WTC11 (cell line): Measurements from ENCODE around the gene IRX4. TPM values are rescaled to one million over a fixed set of nuclear protein-coding genes. Genes with fewer than 3 reads are reported as not detected.
"Not testable (repeated sequence)": the region's sequence is repeated elsewhere in the genome, so short reads cannot be mapped to it uniquely, and the experiment has no call there.

ENCODE experiments used
- ATAC-seq: fragments of 200-7000 bp; cut with Tn5 transposase; 2 replicates; pipeline ENCODE4 v1.10.0; 2021; ENCODE audit warnings: mild to moderate bottlenecking, moderate library complexity
- CTCF ChIA-PET: fragments of 300-600 bp; sonication (Branson Sonifier 250); formaldehyde crosslinking; loops from one replicate; lab custom pipeline; 2021; ENCODE audit warnings: antibody characterized with exemption; lab: Charles Lee
- POLR2A ChIA-PET: fragments of 350-600 bp; sonication (Branson Sonifier 250); formaldehyde crosslinking; loops from one replicate; lab custom pipeline; 2021; ENCODE audit warnings: antibody characterized with exemption; lab: Charles Lee
- DNase-seq: peaks from one replicate; pipeline ENCODE4 v3.0.0; 2021; ENCODE audit warnings: low spot score
- H3K27ac Mint-ChIP-seq: 2 replicates; pipeline ENCODE4 v1.8.0; 2021; ENCODE audit warnings: mixed read lengths
- H3K27me3 Mint-ChIP-seq: 2 replicates; pipeline ENCODE4 v1.8.0; 2021; ENCODE audit warnings: low read depth, mild to moderate bottlenecking, moderate library complexity, mixed read lengths
- H3K36me3 Mint-ChIP-seq: 2 replicates; pipeline ENCODE4 v1.8.0; 2021; ENCODE audit warnings: mixed read lengths
- H3K4me1 Mint-ChIP-seq: 2 replicates; pipeline ENCODE4 v1.8.0; 2022; ENCODE audit warnings: mixed read lengths
- H3K4me3 Mint-ChIP-seq: 2 replicates; pipeline ENCODE4 v1.8.0; 2021; ENCODE audit warnings: mild to moderate bottlenecking, moderate library complexity, mixed read lengths
- H3K9me3 Mint-ChIP-seq: 2 replicates; pipeline ENCODE4 v1.8.0; 2021; ENCODE audit warnings: mixed read lengths
- AFF4 ChIP-seq: sonication (generic); formaldehyde crosslinking; IDR thresholded peaks from 2 replicates; pipeline ENCODE4 v1.8.1; 2023; ENCODE audit warnings: mild to moderate bottlenecking, missing genetic modification reagents, borderline replicate concordance
- CDX4 ChIP-seq: fragments of 250-450 bp; sonication (Bioruptor Pico); IDR thresholded peaks from 2 replicates; pipeline ENCODE4 v1.9.0; 2021; ENCODE audit warnings: moderate library complexity, mild to moderate bottlenecking, inconsistent platforms, borderline replicate concordance
- ETV6 ChIP-seq: sonication (generic); formaldehyde crosslinking; IDR thresholded peaks from 2 replicates; pipeline ENCODE4 v1.8.1; 2022; ENCODE audit warnings: mild to moderate bottlenecking, missing genetic modification reagents
- FOXK1 ChIP-seq: sonication (generic); formaldehyde crosslinking; IDR thresholded peaks from 2 replicates; pipeline ENCODE4 v1.8.0; 2022; ENCODE audit warnings: mild to moderate bottlenecking, moderate library complexity, missing genetic modification reagents
- GRHL2 ChIP-seq: fragments of 250-450 bp; sonication (Bioruptor Pico); IDR thresholded peaks from 2 replicates; pipeline ENCODE4 v1.8.0; 2022; ENCODE audit warnings: mild to moderate bottlenecking, moderate library complexity; ENCODE audit not compliant: insufficient replicate concordance, severe bottlenecking
- GTF2I ChIP-seq: fragments of 250-450 bp; sonication (Bioruptor Pico); conservative IDR thresholded peaks from 2 replicates; pipeline ENCODE4 v1.4.0; 2021; ENCODE audit warnings: mild to moderate bottlenecking
- KAT7 ChIP-seq: sonication (generic); formaldehyde crosslinking; IDR thresholded peaks from 2 replicates; pipeline ENCODE4 v1.8.1; 2023; ENCODE audit warnings: missing genetic modification reagents, mild to moderate bottlenecking, borderline replicate concordance
- PREB ChIP-seq: sonication (generic); formaldehyde crosslinking; IDR thresholded peaks from 2 replicates; pipeline ENCODE4 v1.8.1; 2022; ENCODE audit warnings: mild to moderate bottlenecking, missing genetic modification reagents, moderate library complexity, borderline replicate concordance
- RORB ChIP-seq: fragments of 250-450 bp; sonication (Bioruptor Pico); IDR thresholded peaks from 2 replicates; pipeline ENCODE4 v1.9.0; 2021; ENCODE audit warnings: mild to moderate bottlenecking
- TEAD1 ChIP-seq: sonication (generic); formaldehyde crosslinking; IDR thresholded peaks from 2 replicates; pipeline ENCODE4 v1.8.0; 2022; ENCODE audit warnings: mild to moderate bottlenecking, missing genetic modification reagents
- TP53 ChIP-seq: sonication (generic); formaldehyde crosslinking; IDR thresholded peaks from 2 replicates; pipeline ENCODE4 v1.8.1; 2023; ENCODE audit warnings: mild to moderate bottlenecking, missing genetic modification reagents
- USF2 ChIP-seq: sonication (generic); formaldehyde crosslinking; IDR thresholded peaks from 2 replicates; pipeline ENCODE4 v1.8.1; 2023; ENCODE audit warnings: mild to moderate bottlenecking, missing genetic modification reagents, moderate library complexity
- ZNF317 ChIP-seq: sonication (generic); formaldehyde crosslinking; IDR thresholded peaks from 2 replicates; pipeline ENCODE4 v1.8.1; 2023; ENCODE audit warnings: low read depth, mild to moderate bottlenecking, moderate library complexity, missing genetic modification reagents, borderline replicate concordance
- ZSCAN18 ChIP-seq: fragments of 250-450 bp; sonication (Bioruptor Pico); IDR thresholded peaks from 2 replicates; pipeline ENCODE4 v2.1.2; 2022; ENCODE audit warnings: mild to moderate bottlenecking, moderate library complexity
- total RNA-seq: library from RNA; stranded (reverse); gene quantifications from 3 replicates; pipeline ENCODE4 v1.2.3, GENCODE V29; 2021
- TF ChIP-seq, protein P1 (sequence below): sonication (generic); formaldehyde crosslinking; IDR thresholded peaks from 2 replicates; pipeline ENCODE4 v1.8.0; 2023; ENCODE audit warnings: missing genetic modification reagents
- TF ChIP-seq, protein P2 (sequence below): sonication (generic); formaldehyde crosslinking; IDR thresholded peaks from 2 replicates; pipeline ENCODE4 v1.8.0; 2022; ENCODE audit warnings: mild to moderate bottlenecking, missing genetic modification reagents
- TF ChIP-seq, protein P3 (sequence below): fragments of 250-450 bp; sonication (Bioruptor Pico); IDR thresholded peaks from 2 replicates; pipeline ENCODE4 v1.8.0; 2021; ENCODE audit warnings: mild to moderate bottlenecking
- TF ChIP-seq, protein P4 (sequence below): sonication (generic); formaldehyde crosslinking; IDR thresholded peaks from 2 replicates; pipeline ENCODE4 v1.8.0; 2023; ENCODE audit warnings: mild to moderate bottlenecking, missing genetic modification reagents

Gene IRX4
- total RNA-seq, 1 experiment from 2014 or later, result 9.0 TPM

- no peak for TF ChIP-seq ETV6
Observed at GRCh38 chr5:1845696-1846095, 37.0 kb downstream of the IRX4 start (continued).

DNA sequence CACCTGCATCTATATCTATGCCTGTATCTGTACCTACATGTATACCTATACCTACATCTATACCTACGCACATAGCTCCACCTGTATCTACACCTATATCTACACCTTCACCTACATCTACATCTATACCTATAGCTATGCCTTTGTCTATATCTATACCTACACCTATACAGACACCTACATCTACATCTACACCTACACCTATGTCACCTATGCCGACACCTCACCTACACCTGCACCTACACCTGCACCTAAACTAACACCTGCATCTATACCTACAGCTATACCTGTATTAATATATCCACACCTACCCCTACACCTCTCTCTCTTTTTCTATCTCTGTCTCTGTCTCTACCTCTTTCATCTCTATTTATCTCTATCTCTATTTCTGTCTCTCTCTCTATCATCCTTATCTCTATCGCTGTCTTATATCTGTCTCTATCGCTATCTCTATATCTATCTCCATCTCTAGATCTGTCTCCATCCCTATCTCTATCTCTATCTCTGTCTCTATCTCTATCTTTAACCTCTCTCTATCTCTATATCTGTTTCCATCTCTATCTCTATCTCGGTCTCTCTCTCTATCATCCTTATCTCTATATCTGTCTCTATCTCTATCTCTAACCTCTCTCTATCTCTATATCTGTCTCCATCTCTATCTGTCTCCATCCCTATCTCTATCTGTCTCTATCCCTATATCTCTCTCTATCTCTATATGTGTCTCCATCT lies 37.9 kb downstream of the IRX4 start:
- no peak for DNase-seq
- TF ChIP-seq ZNF317, result no peak
- TF ChIP-seq FOXK1 (CRISPR knock-in tag), result no peak
- no peak for TF ChIP-seq AFF4 (CRISPR knock-in tag)
- no peak for TF ChIP-seq GTF2I
- TF ChIP-seq, protein P1, sequence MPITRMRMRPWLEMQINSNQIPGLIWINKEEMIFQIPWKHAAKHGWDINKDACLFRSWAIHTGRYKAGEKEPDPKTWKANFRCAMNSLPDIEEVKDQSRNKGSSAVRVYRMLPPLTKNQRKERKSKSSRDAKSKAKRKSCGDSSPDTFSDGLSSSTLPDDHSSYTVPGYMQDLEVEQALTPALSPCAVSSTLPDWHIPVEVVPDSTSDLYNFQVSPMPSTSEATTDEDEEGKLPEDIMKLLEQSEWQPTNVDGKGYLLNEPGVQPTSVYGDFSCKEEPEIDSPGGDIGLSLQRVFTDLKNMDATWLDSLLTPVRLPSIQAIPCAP (CRISPR knock-in tag), result no peak
- TF ChIP-seq, protein P2, sequence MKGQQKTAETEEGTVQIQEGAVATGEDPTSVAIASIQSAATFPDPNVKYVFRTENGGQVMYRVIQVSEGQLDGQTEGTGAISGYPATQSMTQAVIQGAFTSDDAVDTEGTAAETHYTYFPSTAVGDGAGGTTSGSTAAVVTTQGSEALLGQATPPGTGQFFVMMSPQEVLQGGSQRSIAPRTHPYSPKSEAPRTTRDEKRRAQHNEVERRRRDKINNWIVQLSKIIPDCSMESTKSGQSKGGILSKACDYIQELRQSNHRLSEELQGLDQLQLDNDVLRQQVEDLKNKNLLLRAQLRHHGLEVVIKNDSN (CRISPR knock-in tag), result no peak
- TF ChIP-seq TP53 (CRISPR knock-in tag), result no peak
- TF ChIP-seq, protein P3, sequence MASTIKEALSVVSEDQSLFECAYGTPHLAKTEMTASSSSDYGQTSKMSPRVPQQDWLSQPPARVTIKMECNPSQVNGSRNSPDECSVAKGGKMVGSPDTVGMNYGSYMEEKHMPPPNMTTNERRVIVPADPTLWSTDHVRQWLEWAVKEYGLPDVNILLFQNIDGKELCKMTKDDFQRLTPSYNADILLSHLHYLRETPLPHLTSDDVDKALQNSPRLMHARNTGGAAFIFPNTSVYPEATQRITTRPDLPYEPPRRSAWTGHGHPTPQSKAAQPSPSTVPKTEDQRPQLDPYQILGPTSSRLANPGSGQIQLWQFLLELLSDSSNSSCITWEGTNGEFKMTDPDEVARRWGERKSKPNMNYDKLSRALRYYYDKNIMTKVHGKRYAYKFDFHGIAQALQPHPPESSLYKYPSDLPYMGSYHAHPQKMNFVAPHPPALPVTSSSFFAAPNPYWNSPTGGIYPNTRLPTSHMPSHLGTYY (CRISPR knock-in tag), result no peak
- no peak for TF ChIP-seq RORB (CRISPR knock-in tag)
- TF ChIP-seq PREB, result no peak
- TF ChIP-seq, protein P4, sequence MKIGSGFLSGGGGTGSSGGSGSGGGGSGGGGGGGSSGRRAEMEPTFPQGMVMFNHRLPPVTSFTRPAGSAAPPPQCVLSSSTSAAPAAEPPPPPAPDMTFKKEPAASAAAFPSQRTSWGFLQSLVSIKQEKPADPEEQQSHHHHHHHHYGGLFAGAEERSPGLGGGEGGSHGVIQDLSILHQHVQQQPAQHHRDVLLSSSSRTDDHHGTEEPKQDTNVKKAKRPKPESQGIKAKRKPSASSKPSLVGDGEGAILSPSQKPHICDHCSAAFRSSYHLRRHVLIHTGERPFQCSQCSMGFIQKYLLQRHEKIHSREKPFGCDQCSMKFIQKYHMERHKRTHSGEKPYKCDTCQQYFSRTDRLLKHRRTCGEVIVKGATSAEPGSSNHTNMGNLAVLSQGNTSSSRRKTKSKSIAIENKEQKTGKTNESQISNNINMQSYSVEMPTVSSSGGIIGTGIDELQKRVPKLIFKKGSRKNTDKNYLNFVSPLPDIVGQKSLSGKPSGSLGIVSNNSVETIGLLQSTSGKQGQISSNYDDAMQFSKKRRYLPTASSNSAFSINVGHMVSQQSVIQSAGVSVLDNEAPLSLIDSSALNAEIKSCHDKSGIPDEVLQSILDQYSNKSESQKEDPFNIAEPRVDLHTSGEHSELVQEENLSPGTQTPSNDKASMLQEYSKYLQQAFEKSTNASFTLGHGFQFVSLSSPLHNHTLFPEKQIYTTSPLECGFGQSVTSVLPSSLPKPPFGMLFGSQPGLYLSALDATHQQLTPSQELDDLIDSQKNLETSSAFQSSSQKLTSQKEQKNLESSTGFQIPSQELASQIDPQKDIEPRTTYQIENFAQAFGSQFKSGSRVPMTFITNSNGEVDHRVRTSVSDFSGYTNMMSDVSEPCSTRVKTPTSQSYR (CRISPR knock-in tag), result no peak
- no peak for TF ChIP-seq GRHL2
- TF ChIP-seq TEAD1 (CRISPR knock-in tag), result no peak
- TF ChIP-seq KAT7 (CRISPR knock-in tag), result no peak
- TF ChIP-seq USF2, result no peak
- TF ChIP-seq CDX4, result no peak
- TF ChIP-seq ZSCAN18 (CRISPR knock-in tag), result no peak
- ChIA-PET POLR2A (no interaction called here), CTCF (no interaction called here)
- Mint-ChIP-seq H3K4me3 (no peak overlapping the region), H3K27me3 (peaks cover 35% of the 10 kb centered on the region), H3K4me1 (peaks cover 7% of the 10 kb centered on the region), H3K27ac (no peak overlapping the region), H3K36me3 (no peaks in the 10 kb centered on the region), H3K9me3 (no peaks in the 10 kb centered on the region)
- ATAC-seq, result no peak

- H3K27ac Mint-ChIP-seq, ATAC-seq, H3K4me1 Mint-ChIP-seq, H3K36me3 Mint-ChIP-seq, DNase-seq, H3K4me3 Mint-ChIP-seq, POLR2A ChIA-PET, H3K9me3 Mint-ChIP-seq: not testable (repeated sequence)
- H3K27me3 Mint-ChIP-seq, result peaks cover 24% of the 10 kb centered on the region
- CTCF ChIA-PET, result interaction anchor here (0.8 kb wide), 1 partner anchor 19 kb away, joined by 3 read pairs; no protein-coding TSS in a partner anchor
Observed at GRCh38 chr5:1843761-1844160, 39.0 kb downstream of the IRX4 start.
